NB4 (cell line): Measurements from ENCODE around the gene REXO1.

ENCODE experiments used
- DNase-seq: peaks from one replicate; pipeline ENCODE4 v3.0.0; 2010; ENCODE audit warnings: low read depth
- H3K4me3 ChIP-seq: one replicate; pipeline ENCODE4 v1.5.1; 2011; ENCODE audit warnings: mild to moderate bottlenecking, low read depth, low read length, moderate library complexity
- CTCF ChIP-seq: IDR thresholded peaks from one replicate; pipeline ENCODE4 v1.5.1; 2012; ENCODE audit warnings: low read depth, low read length
- MAX ChIP-seq: IDR thresholded peaks from 2 replicates; pipeline ENCODE4 v1.6.1; 2011; ENCODE audit warnings: low read depth, low read length
- MYC ChIP-seq: IDR thresholded peaks from 2 replicates; pipeline ENCODE4 v1.6.1; 2011; ENCODE audit warnings: low read depth, low read length
- POLR2A ChIP-seq: IDR thresholded peaks from 2 replicates; pipeline ENCODE4 v1.6.1; 2011; ENCODE audit warnings: mild to moderate bottlenecking; ENCODE audit not compliant: insufficient read length; ENCODE audit errors: extremely low read depth

REXO1 gene

GRCh38 chr19:1768248-1768647 is 80.0 kb downstream of the REXO1 start:
- H3K4me3 ChIP-seq: no peak overlapping the region
- DNase-seq: peak; percentile 49
- no peak for TF ChIP-seq POLR2A
- no peak for TF ChIP-seq MYC
- TF ChIP-seq CTCF: peak; percentile 46
- TF ChIP-seq MAX: no peak

- peak; percentile 78 for DNase-seq
- TF ChIP-seq CTCF (peak; percentile 32), MAX (no peak), POLR2A (no peak), MYC (peak; percentile 20; the same call in 1 of the 2 replicates)
- H3K4me3 ChIP-seq: no peak overlapping the region
These were observed 80.8 kb downstream of the REXO1 start for GRCh38 chr19:1767464-1767933.

GRCh38 chr19:1766800-1767352 is 81.4 kb downstream of the REXO1 start:
- TF ChIP-seq POLR2A (no peak), MYC (no peak), MAX (0 out of 2 replicates have a peak, but pooled peaks have one; percentile 14), CTCF (no peak)
- DNase-seq: peak; percentile 78
- no peak overlapping the region for H3K4me3 ChIP-seq

GRCh38 chr19:1765904-1766799 is 82.1 kb downstream of the REXO1 start:
- TF ChIP-seq MAX: no peak
- H3K4me3 ChIP-seq: no peak overlapping the region
- DNase-seq: no peak
